Upper lobe of left lung (tissue), 4 donors: ENCODE results near the gene CSNK1D.

Experiments
- POLR2A ChIP-seq, 4 donors: fragments of 450-650 bp; IDR thresholded peaks; one replicate each; pipeline ENCODE4 v1.5.1; 2016 to 2017; ENCODE audit warnings: antibody characterized with exemption in 4 of 4, mild to moderate bottlenecking in 2 of 4
- TF ChIP-seq, protein P1 (sequence below), 6 experiments: fragments of 450-650 bp in 4 of 6; fragments of 200-600 bp in 2 of 6; sonication (generic) in 2 of 6; IDR thresholded peaks; one replicate each; pipeline ENCODE4 v1.5.1; 2016 to 2019; ENCODE audit warnings: antibody characterized with exemption in 6 of 6

- TF ChIP-seq, protein P1, sequence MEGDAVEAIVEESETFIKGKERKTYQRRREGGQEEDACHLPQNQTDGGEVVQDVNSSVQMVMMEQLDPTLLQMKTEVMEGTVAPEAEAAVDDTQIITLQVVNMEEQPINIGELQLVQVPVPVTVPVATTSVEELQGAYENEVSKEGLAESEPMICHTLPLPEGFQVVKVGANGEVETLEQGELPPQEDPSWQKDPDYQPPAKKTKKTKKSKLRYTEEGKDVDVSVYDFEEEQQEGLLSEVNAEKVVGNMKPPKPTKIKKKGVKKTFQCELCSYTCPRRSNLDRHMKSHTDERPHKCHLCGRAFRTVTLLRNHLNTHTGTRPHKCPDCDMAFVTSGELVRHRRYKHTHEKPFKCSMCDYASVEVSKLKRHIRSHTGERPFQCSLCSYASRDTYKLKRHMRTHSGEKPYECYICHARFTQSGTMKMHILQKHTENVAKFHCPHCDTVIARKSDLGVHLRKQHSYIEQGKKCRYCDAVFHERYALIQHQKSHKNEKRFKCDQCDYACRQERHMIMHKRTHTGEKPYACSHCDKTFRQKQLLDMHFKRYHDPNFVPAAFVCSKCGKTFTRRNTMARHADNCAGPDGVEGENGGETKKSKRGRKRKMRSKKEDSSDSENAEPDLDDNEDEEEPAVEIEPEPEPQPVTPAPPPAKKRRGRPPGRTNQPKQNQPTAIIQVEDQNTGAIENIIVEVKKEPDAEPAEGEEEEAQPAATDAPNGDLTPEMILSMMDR (IDR thresholded peaks at IDR 0.05): no peak
- no peak for TF ChIP-seq POLR2A (IDR thresholded peaks at IDR 0.05)
Observed at GRCh38 chr17:82315703-82316358, 42.3 kb upstream of the CSNK1D start.
